Type B pancreatic cell (in vitro differentiated cells): ENCODE results near the gene C8G. TPM values are rescaled to one million over a fixed set of nuclear protein-coding genes. Genes with fewer than 3 reads are reported as not detected.

Experiments used
- DNase-seq: peaks from one replicate; pipeline ENCODE4 v3.0.0; 2021; ENCODE audit warnings: mixed read lengths; ENCODE audit not compliant: unreplicated experiment; ENCODE audit errors: extremely low spot score
- H3K27ac Mint-ChIP-seq: 2 replicates; pipeline ENCODE4 v1.8.0; 2021; ENCODE audit warnings: mild to moderate bottlenecking, mixed read lengths
- H3K27me3 Mint-ChIP-seq: 2 replicates; pipeline ENCODE4 v1.8.0; 2021; ENCODE audit warnings: mixed read lengths
- H3K36me3 Mint-ChIP-seq: 2 replicates; pipeline ENCODE4 v1.8.0; 2021; ENCODE audit warnings: mixed read lengths
- H3K4me1 Mint-ChIP-seq: one replicate; pipeline ENCODE4 v1.8.0; 2021; ENCODE audit warnings: mixed read lengths; ENCODE audit not compliant: unreplicated experiment
- H3K4me3 Mint-ChIP-seq: 2 replicates; pipeline ENCODE4 v1.8.0; 2021; ENCODE audit warnings: mild to moderate bottlenecking, mixed read lengths
- H3K9me3 Mint-ChIP-seq: 2 replicates; pipeline ENCODE4 v1.8.0; 2021; ENCODE audit warnings: mixed read lengths
- total RNA-seq: library from RNA; stranded (reverse); gene quantifications from 2 replicates; pipeline ENCODE4 v1.2.1, GENCODE V29; 2021; ENCODE audit warnings: low replicate concordance
- TF ChIP-seq, protein P1 (sequence below): fragments of 200-600 bp; sonication (generic); conservative IDR thresholded peaks from 2 replicates; pipeline ENCODE4 v1.5.0; 2021; ENCODE audit warnings: antibody characterized with exemption, mild to moderate bottlenecking

C8G gene
- total RNA-seq, 1 donor from 2014 or later = 2.8 TPM

DNA sequence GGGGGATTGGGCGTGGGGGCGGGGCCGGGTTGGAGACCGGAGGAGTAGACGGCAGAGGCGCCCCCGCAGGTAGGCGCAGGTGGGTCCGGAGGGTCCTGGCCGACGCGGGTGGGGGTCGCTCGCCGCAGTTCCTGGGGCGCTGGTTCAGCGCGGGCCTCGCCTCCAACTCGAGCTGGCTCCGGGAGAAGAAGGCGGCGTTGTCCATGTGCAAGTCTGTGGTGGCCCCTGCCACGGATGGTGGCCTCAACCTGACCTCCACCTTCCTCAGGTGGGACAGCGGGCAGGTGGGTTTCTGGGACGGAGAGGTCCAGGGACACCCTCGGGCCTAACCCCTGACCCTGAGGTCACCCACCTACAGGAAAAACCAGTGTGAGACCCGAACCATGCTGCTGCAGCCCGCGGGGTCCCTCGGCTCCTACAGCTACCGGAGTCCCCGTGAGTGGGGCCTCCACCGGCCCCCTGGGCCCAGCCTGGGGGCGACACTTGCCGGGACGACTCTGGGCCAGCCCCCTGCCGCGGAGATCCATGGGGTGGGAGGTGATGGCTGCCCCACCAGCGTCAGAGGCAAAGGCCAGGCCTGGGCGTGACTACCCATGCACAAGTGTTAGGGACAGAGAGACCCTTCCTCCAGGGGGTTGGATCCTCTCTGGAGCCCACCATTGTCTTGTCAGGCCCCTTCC is 34.0 kb downstream of the C8G start:
- Mint-ChIP-seq H3K9me3 (no peaks in the 10 kb centered on the region), H3K27me3 (peaks cover 3% of the 10 kb centered on the region), H3K27ac (no peak overlapping the region), H3K36me3 (no peaks in the 10 kb centered on the region), H3K4me3 (no peak overlapping the region), H3K4me1 (peaks cover 5% of the 10 kb centered on the region)
- DNase-seq = no peak
- TF ChIP-seq, protein P1, sequence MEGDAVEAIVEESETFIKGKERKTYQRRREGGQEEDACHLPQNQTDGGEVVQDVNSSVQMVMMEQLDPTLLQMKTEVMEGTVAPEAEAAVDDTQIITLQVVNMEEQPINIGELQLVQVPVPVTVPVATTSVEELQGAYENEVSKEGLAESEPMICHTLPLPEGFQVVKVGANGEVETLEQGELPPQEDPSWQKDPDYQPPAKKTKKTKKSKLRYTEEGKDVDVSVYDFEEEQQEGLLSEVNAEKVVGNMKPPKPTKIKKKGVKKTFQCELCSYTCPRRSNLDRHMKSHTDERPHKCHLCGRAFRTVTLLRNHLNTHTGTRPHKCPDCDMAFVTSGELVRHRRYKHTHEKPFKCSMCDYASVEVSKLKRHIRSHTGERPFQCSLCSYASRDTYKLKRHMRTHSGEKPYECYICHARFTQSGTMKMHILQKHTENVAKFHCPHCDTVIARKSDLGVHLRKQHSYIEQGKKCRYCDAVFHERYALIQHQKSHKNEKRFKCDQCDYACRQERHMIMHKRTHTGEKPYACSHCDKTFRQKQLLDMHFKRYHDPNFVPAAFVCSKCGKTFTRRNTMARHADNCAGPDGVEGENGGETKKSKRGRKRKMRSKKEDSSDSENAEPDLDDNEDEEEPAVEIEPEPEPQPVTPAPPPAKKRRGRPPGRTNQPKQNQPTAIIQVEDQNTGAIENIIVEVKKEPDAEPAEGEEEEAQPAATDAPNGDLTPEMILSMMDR = no peak

DNA sequence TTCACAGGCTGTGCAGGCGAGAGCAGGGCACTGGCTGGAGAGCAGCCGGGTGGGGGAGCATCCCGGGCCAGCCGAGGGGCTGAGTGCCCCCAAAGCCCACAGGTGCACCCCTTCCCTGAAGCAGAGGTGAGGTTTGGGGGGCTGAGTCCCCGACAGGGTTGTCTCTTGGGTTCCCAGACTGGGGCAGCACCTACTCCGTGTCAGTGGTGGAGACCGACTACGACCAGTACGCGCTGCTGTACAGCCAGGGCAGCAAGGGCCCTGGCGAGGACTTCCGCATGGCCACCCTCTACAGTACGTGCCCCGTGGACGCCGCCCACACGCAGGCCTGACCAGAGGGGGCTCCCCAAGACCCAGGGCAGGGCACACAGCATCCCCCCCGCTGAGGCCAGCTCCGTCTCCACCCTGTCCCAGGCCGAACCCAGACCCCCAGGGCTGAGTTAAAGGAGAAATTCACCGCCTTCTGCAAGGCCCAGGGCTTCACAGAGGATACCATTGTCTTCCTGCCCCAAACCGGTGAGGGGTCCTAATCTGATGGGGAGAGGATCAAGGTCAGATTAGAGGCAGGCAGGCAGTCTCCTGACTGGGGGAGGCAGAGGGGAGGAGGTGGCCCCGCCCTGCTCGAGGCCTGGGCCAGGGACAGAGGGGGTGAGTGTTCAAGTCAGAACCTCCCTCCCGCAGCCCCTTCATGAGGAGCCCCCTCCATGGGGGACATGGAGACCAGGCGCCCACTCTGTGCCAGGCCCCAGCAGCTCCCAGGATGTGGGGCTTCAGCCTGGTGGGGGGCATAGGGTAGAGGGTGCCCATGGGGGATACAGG is 34.9 kb downstream of the C8G start:
- no peak overlapping the region for H3K4me3 Mint-ChIP-seq
- H3K27me3 Mint-ChIP-seq = peaks cover 5% of the 10 kb centered on the region
- H3K4me1 Mint-ChIP-seq = peaks cover 5% of the 10 kb centered on the region
- no peak for DNase-seq
- no peaks in the 10 kb centered on the region for H3K36me3 Mint-ChIP-seq
- no peaks in the 10 kb centered on the region for H3K9me3 Mint-ChIP-seq
- no peak overlapping the region for H3K27ac Mint-ChIP-seq
- TF ChIP-seq, protein P1 = no peak

DNA sequence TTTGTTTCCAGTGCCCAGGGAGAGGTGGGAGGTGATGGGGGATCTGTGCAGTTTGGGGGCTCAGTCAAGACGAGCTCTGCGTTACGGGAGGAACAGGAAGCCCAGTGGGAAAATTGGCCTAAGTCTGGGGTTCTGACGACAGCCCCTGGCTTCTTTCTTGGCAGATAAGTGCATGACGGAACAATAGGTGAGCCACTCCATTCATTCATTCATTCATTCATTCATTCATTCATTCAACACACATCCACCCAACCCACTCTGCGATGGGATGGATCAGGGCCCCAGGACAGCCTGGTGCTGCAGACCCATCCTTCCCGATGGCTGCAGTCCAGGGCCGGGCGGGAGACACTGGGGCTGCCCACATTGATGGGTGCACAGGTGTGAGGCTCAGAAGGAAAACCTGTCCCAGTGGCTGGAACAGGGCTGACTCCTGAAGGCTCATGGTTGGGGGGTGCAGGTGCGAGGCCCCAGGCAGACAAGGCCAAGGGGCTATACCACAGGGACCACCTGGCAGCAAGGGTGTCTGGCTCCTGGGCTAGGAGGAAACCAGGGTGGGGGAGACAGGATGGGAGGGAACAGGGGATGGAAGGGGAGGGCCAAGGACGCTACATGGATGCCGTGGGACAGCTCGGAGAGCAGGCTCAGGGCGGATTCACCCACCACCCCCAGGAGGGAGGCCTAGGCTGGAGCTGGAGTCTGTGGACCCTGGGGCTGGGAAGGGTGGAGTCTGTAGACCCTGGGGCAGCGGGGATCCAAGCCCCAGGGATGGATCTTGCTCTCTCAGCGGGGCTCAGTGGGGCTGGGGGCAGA is 35.8 kb downstream of the C8G start:
- no peak for DNase-seq
- TF ChIP-seq, protein P1 = no peak

DNA sequence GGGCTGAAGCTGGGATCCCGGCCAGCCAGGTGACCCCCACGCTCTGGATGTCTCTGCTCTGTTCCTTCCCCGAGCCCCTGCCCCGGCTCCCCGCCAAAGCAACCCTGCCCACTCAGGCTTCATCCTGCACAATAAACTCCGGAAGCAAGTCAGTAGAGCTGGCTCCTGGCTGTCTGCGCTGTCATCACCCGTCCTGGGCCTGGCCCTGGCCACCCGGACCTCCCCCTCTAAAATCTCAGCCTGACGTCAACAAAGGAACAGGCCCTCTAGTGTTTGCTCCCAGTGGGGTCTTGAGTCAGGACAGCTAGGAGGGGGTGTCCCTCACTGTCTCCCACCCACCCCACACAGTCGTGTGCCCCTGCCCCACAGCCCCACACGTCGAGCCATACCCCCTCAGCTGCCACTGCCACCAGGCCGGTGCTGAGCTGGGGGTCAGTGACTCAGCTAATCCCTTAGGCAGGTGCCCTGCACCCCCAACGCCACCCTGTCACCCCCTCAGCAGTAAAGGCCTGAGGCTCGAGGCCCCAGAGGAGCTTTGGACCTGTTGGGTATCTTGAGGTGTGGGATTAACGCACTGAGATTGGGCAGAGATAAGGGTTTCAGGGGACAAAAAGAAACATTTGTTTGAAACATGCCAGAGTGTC is 36.7 kb downstream of the C8G start:
- H3K36me3 Mint-ChIP-seq = no peaks in the 10 kb centered on the region
- DNase-seq = no peak
- no peak overlapping the region for H3K4me3 Mint-ChIP-seq
- H3K9me3 Mint-ChIP-seq = no peaks in the 10 kb centered on the region
- H3K4me1 Mint-ChIP-seq = peaks cover 5% of the 10 kb centered on the region
- TF ChIP-seq, protein P1 = no peak
- H3K27ac Mint-ChIP-seq = no peak overlapping the region
- H3K27me3 Mint-ChIP-seq = peaks cover 8% of the 10 kb centered on the region

More for the DNA sequence above, 35.8 kb downstream of the C8G start:
- Mint-ChIP-seq H3K4me3 (no peak overlapping the region), H3K27me3 (peaks cover 5% of the 10 kb centered on the region), H3K27ac (no peak overlapping the region), H3K9me3 (no peaks in the 10 kb centered on the region), H3K4me1 (peaks cover 5% of the 10 kb centered on the region), H3K36me3 (no peaks in the 10 kb centered on the region)
